COLO829 (cell line): ENCODE data around the gene OCIAD2.
A peak's percentile ranks its signal among the peaks of the same experiment; 100 is the strongest.
"Not testable (repeated sequence)": the region's sequence is repeated elsewhere in the genome, so short reads cannot be mapped to it uniquely, and the experiment has no call there.

Experiments used
- DNase-seq: peaks from one replicate; pipeline ENCODE4 v3.0.0; 2012; ENCODE audit warnings: low spot score

Gene OCIAD2, protein sequence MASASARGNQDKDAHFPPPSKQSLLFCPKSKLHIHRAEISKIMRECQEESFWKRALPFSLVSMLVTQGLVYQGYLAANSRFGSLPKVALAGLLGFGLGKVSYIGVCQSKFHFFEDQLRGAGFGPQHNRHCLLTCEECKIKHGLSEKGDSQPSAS

DNA sequence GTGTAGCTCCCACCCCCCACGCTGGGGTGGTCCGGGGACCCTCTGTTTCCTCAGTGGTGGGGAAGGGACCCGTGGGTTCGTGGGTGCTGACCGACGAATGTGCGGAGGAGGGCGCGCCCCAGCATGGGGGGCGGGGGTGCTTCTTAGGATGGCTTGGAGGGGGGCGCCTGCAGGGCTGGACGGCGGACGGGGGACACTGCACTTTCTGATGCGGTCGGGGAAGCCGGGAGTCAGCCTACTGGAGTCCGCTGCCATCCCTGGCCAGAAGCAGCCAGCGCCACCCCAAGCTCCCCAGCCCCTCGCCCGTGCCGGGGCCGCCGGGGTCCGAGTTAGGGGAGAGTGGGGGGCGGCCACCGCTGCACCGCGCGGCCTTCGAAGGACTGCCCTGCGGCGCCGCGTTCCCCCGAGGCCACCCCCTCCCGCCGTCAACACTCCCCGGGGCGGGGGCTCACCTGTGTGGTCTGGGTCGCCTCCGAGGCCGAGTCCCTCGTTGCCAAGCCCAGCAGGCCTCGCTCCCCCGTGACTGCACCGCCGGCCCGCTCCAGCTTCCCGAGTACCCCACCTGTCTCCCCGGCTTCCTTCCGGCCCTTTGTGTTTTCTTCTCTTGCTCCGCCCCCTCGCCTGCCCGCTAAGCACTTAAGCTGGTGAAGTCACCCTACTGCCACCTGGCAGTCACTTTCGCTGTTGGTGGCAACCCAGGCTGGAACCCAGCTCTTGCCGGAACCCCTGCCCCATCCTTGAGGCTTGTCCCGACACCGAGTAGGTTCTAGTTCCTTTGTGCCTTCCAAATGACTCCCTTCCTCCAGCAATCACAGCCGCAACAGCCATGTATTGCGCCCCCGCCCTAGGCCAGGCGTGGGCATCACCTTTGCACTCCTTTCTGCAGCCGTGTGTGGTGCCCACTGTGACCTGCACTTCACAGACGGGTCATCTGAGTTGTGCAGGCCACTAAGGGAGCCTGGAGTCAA, at the start of gene OCIAD2:
Gene OCIAD2, minus strand, starts transcription at position 569 of the 968 bp plus-strand sequence. CDS start 2,225 bp downstream, outside the sequence.
- no peak for DNase-seq

DNA sequence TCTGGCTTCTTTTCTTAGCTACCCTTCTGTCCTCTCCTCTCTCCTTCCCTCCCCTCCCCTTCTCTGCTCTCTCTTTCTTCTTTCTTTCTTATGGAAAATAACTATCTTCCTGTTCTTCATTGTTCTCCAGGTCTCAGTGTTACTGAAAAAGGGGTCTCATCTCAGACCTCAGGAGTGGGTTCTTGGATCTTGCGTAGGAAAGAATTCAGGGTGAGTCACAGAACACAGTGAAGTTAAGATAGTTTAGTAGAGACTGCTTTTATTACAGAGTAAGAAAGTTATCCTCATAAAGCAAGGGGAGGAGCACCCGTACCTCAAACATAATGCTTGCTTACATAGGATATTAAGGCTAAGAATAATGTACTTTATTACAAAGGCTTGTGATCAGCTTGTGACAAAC, 47.7 kb upstream of the OCIAD2 start:
- DNase-seq: no peak

DNA sequence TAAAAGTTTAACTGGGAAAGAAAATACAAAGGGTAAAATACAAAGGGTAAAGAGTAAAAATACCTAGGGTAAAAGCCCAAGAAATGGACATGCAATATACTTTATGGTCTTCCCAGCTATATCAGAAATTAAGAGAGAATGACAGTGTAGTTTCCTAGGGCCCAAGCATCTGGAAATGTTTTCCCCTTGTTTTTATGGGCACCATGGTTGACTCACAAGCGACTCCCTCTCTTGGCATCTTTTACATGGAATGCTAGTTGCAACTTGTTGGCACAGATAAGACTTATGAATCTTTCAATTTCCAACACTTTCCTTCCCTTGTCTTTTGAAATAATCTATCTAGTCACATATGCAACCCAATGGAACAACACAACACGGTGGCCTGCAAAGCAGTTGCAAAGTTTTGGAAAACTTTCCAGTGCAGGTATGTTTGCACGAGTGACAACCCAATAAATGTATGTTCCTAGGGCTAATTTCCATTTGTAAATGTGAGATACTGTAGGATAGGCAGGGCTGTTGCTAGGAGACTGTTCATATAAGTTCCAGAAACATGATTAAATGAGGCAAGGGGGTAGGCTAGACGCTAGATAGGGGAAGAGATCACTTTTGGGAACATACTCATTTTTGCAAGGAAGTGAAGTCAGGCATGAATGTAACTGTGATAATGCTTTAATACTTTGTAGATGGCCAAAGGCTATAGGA, 43.1 kb upstream of the OCIAD2 start:
- DNase-seq: no peak

DNA sequence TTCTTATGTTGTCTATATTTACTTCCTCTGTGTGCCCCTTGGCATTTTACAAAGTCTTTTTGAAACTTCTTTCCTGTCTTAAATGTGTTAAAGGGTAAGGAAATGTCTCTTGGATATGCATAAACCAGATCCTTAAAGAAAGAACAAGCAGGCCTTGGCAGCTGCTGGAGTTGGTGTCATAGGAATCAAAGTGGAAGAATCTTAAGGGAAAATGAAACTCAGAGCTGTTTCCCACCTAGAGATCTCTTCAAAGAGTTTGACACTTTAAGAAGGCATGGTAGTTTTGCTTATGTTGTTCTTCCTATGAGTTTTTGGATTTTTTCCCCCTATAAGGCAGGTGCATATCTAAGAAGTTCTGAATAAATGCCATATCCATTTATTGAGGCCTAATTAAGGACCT, 42.5 kb upstream of the OCIAD2 start:
- DNase-seq: no peak

DNA sequence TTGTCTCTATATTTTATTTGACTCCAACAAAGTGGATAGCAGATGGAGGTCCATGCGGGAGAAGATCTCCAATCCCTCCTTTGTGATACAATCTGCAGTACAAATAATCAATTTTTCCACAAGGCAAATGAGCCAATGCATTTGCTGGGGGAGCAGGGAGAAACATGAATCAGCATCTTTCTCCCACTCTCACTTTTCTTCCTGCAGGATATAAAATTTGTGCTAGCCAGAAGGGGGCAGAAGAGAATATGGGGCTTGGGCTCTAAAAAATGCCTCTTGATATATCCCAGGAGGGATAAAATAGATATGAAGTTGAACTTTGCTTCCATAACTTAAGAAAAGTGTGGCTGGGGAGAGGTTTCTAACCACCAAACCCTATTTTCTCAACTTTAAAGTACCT, 41.2 kb upstream of the OCIAD2 start:
- DNase-seq: no peak

DNA sequence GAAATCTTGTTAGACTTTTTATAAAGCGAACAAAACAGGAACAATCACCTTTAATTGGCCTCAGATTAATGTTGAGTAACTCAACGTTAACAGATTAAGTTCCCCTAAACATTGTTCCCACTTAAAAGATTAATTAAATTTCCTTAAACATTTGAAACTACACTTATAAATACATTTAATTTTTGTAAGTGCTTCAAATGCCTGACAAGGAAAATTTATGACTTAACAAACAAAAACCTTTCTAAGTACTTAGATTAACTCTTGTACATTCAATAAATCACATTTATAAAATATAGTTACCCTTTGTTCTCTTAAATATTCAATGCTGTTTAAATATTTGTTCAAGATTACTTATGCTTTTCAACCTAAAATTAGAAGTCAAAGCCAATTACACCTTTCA, 39.4 kb upstream of the OCIAD2 start:
- DNase-seq: no peak

DNA sequence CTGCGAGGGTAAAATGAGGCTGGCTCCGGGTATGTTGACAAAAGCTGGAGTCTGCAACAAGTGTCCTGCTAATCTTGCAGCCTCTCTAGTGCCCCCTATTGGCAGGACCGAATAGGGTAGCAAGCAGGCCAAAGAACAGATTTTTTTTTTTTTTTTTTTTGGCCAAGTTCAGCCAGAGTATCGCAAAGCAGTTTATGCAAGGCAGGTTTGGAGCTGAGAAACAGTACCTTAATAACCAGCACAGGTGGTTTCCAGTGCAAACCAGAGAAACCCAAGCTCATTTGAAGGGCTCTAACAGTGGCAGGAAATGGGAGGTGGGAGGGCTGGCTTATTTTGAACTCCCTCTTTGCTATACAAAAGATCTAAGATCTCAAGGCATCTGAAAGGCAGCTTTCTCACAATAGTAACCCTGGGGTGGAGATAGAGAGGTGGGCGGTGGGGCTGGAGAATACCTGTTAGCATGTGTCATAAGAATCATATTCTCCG, 38.2 kb upstream of the OCIAD2 start:
- no peak for DNase-seq

DNA sequence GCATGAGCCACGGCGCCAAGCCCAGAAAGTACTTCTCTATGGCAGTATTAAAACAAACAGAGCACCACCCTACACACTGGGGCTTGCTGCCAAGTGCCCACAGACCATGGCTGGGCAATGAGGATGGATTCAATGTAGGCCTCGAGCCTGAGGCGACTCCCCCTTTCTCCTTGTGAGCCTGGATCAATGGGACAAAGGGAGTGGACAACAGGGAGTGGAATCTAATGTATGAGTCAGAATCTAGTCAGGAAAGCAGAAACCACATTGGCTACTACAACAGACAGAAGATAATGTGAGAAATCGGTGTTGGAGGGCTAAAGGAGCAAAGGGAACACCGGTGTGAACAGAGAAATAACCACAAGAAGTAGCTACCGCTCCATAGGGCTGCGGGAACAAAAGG, 37.7 kb upstream of the OCIAD2 start:
- peak; percentile 32 for DNase-seq

DNA sequence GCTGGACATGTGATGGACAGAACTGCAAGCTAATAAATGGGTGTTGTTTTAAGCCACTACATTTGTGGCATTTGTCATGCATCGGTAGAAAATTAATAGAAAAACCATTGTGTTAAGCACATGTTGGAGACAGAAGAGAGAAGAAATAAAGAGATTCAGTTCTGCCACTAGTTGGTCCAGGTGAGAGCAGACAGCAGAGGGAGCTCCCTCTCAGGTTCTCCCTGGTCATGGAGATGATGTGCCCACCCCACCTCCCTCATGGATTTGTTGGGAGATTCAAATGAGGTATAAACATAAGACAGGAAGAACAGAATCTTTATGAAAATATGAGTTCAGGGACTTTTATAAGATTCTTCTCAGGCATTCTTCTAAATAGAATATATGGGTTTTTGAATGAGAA, 36.8 kb upstream of the OCIAD2 start:
- no peak for DNase-seq

DNA sequence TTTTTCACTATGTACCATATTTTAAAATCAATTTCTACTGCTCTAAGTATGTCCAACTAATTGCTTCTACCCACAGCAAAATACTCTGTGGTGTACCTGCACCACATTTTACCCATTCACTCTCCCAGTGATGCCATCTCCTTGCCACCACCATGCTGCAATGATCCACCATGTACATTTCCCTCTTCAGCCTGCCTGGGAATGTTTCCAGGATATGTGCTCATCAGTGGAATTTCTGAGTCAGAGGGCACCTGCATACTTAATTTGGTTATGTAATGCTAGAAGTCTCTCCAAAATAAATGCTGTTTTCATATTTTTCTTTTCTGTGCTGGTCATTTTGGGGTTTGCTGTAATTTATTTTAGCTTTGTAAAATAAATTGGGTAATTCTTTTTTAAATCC, 33.2 kb upstream of the OCIAD2 start:
- no peak for DNase-seq

DNA sequence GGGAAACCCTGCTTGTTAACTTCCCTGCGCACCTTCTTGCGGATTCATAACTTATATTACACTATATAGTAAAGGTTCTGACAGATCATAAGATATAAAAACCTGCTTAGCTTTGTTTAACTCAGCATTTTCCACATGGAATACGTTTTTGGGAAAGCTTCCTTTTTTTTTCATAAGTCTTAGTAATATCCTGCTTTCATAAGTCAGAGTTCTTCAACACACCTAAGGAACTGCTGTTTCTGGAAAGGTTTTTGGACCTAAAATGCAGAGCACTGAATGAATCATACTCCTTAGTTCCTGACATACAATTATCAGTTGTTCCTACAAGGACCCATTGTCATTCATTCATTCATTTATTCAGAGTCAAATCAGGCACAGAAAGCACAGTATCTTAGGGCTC, 32.3 kb upstream of the OCIAD2 start:
- DNase-seq: no peak

DNA sequence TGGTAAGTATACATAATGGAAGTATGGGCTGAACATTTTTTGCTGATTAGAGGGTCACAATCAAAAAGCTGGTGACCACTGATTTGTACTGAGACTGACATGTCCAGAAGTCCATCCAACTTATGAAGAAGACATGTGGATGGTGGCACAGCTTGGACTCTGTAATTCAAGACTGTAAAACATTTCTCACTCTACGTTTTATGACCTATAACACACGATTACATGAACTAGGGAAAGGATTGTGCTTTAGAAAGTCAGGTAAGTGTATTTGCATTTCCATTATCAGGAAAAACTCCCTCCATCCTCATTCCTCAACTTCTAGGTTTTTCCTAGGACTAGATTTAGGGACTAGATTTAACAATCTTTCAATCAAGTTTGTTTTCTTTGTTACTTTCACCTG, 30.5 kb upstream of the OCIAD2 start:
- DNase-seq: no peak

DNA sequence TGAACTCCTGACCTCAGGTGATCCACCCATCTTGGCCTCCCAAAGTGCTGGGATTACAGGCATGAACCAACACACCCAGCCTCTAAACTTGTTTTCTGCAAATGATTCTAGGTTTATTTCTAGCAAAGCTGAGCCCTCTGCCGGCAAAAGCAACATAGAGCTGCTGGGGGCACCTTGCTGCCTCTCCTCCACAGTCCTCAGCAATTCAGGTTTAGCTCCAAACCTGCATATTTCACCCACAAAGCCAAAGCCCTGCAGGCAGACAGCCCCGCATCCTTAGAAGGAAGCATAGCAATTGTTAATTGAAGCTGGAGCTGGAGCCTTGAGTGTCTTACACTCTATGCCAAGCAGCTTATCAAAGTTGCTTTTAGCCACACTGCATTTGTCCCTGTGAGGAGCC, 24.9 kb upstream of the OCIAD2 start:
- DNase-seq: no peak

DNA sequence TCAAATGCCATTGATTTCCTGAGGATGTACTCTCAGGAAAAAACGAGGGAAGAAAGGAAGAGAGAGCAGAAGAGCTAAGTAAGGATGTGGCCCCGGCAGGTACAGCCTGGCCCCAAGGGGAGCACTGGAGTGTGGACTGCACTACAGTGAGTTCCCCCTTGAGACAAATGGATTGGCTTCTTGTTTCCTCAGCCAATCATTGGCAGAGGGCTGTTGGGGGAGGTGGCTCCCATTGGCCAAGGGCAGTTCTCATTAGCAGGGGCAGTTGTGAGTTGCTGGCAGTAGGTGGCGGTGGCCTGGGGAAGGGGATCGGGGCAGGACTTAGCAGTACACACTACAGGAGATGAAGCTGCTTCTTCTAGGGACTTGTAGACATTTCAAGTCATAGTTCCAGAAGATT, 24.1 kb upstream of the OCIAD2 start:
- DNase-seq: no peak

DNA sequence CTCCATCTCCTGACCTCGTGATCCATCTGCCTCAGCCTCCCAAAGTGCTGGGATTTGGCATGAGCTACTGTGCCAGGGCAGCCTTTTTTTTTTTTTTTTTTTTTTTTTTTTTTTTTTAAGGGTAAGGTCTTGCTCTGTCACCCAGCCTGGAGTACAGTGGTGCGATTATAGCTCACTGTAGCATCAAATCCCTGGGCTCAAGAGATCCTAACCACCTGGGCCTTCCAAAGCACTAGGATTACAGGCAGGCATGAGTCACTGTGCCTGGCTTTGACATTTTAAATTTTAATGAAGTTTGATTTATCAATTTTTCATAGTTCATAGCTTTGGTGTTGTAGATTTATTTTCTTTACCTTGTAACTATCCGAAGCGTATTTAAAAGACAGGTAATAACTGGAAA, 17.8 kb upstream of the OCIAD2 start:
- no peak for DNase-seq

DNA sequence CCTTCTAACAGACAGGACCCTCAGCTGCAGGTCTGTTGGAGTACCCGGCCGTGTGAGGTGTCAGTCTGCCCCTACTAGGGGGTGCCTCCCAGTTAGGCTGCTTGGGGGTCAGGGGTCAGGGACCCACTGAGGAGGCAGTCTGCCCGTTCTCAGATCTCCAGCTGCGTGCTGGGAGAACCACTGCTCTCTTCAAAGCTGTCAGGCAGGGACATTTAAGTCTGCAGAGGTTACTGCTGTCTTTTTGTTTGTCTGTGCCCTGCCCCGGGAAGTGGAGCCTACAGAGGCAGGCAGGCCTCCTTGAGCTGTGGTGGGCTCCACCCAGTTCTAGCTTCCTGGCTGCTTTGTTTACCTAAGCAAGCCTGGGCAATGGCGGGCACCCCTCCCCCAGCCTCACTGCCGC, 16.5 kb upstream of the OCIAD2 start:
- DNase-seq: not testable (repeated sequence)

DNA sequence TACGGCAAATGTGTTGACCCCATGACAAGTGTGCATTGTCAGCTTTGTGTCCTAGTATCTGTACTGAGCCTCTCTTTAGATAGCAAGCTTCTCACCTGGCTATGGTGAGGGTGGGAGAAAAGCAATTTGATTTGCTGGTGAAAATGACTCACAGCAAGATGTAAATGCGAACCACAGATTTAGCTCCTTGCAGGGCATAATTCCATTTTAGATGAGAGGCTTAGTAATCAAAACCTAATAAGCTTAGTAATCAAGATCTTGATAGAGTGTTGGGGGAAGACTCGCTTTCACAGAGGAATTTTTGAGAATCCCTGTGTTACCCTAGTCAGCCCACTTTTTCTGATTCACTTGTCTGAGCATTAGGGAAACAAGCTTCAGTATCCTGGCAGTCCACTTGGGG, 7.7 kb upstream of the OCIAD2 start:
- no peak for DNase-seq

DNA sequence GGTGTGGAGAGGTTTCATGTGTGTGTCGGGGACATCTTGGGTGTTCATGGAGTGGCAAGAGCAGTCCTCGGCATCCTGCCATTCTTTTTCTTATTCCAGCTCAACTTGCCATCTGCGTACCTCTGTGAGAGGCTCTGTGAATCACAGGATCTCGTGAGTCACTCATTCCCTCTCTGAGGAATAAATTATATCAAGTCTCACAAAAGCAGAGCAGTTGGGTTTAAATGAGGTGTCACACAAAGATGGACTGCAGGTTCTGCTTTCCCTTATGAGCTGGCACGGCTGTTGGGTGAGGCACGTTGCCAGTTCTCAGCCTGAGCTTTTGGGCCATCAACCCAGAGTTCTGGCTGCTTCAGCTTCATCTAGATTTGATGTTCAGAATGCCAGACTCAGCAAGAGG, 6.8 kb upstream of the OCIAD2 start:
- DNase-seq: peak; percentile 24

DNA sequence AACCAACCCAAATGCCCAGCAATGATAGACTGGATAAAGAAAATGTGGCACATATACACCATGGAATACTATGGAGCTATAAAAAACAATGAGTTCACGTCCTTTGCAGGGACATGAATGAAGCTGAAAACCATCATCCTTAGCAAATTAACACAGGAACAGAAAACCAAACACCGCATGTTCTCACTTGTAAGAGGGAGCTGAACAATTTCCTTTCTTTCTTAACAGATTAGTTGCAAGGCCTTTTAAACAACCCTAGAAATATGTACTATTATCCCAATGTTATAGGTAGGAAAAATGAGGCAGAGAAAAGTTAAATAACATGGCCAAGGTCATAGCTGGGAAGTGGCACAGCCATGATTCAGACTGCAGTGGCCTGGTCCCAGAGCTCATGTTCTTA, 5.8 kb upstream of the OCIAD2 start:
- no peak for DNase-seq

DNA sequence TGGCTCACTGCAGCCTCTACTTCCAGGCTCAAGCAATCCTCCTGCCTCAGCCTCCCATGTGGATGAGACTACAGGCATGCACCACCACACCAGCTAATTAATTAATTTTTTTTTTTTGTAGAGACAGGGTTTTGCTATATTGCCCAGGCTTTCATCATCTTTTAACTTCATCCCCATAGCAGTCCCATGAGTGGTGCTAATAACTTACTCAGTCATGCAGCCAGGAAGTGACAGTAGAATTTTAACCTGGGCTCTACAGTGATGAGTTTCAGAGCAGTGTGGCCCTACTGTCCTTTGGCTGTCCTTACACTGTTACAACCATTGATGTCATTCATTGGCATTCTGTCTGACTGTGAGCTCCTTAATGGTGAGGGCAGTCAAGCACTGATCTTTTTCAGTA, 3.9 kb upstream of the OCIAD2 start:
- no peak for DNase-seq

DNA sequence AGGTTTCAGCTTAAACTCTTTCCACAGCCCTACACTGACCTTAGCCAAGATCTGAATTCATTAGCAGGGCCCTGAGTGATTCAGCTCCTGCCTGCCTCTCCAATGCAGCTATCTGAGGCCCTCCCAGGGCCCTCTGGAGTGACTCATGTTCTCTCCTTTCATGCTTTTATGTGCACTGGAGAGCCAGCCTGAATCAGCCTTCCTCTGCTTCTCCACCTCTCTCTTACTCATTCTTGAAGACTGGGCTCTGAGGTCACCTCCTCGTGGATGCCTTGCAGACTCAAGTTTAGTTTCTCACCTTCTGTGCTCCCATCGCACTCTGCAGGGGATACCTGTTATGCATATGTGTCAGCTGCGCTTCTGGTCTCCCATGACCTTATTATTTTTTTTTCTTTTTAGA, 3.1 kb upstream of the OCIAD2 start:
- peak; percentile 58 for DNase-seq

DNA sequence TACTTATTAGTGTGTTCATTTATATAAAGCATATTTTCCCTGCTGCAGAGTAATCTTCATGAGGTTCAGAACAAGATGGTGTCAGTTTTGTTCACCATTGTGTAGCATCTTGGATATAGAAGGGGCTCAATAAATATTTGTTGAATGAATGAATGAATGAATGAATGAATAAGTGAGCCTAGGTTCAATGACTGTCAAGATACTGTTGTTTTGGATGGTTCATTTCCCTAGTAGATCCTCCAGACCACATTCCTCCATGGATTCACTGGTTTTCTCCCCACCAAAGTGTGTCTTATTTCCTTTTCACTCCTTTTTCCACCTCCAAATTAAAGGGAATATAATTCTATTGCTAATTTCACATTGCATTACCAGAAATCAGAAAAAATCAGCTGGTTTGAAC, 2.1 kb upstream of the OCIAD2 start:
- no peak for DNase-seq
